Mesothelial cell of epicardium (in vitro differentiated cells): ENCODE results near the gene SETDB1. TPM values are rescaled to one million over a fixed set of nuclear protein-coding genes. Genes with fewer than 3 reads are reported as not detected.
A peak's percentile ranks its signal among the peaks of the same experiment; 100 is the strongest.
"Not testable (repeated sequence)": the region's sequence is repeated elsewhere in the genome, so short reads cannot be mapped to it uniquely, and the experiment has no call there.

Experiments
- DNase-seq, 2 experiments: peaks; one replicate each; pipeline ENCODE4 v3.0.0; 2021; ENCODE audit warnings: low spot score in 2 of 2; ENCODE audit not compliant: unreplicated experiment in 2 of 2
- H3K27ac Mint-ChIP-seq: 2 replicates; pipeline ENCODE4 v1.8.0; 2021; ENCODE audit warnings: mixed read lengths
- H3K27me3 Mint-ChIP-seq: 2 replicates; pipeline ENCODE4 v1.8.0; 2021; ENCODE audit warnings: low read depth, mixed read lengths
- H3K36me3 Mint-ChIP-seq: 2 replicates; pipeline ENCODE4 v1.8.0; 2021; ENCODE audit warnings: mixed read lengths
- H3K4me1 Mint-ChIP-seq: 2 replicates; pipeline ENCODE4 v1.8.0; 2021; ENCODE audit warnings: mixed read lengths
- H3K4me3 Mint-ChIP-seq: 2 replicates; pipeline ENCODE4 v1.8.0; 2021; ENCODE audit warnings: mild to moderate bottlenecking, moderate library complexity, mixed read lengths
- H3K9me3 Mint-ChIP-seq: 2 replicates; pipeline ENCODE4 v1.8.0; 2021; ENCODE audit warnings: mixed read lengths
- CTCF ChIP-seq: fragments of 200-600 bp; sonication (generic); IDR thresholded peaks from one replicate; pipeline ENCODE4 v1.5.0; 2021; ENCODE audit warnings: antibody characterized with exemption; ENCODE audit not compliant: unreplicated experiment
- total RNA-seq: library from RNA; stranded (reverse); gene quantifications from 3 replicates; pipeline ENCODE4 v1.2.1, GENCODE V29; 2021

Gene SETDB1
- total RNA-seq, 1 donor from 2014 or later: 101 TPM

GRCh38 chr1:150922519-150922975, 3.6 kb upstream of the SETDB1 start:
- Mint-ChIP-seq H3K27me3 (no peaks in the 10 kb centered on the region), H3K36me3 (peaks cover 3% of the 10 kb centered on the region), H3K4me3 (no peak overlapping the region), H3K27ac (peak overlapping the region; percentile 65), H3K9me3 (no peaks in the 10 kb centered on the region), H3K4me1 (peaks cover 12% of the 10 kb centered on the region)
- peak; percentile 69 for TF ChIP-seq CTCF
- DNase-seq: peak; percentile 42 to 63

- H3K27me3 Mint-ChIP-seq: no peaks in the 10 kb centered on the region
- H3K36me3 Mint-ChIP-seq: peaks cover 23% of the 10 kb centered on the region
- TF ChIP-seq CTCF: no peak
- H3K4me3 Mint-ChIP-seq: peak overlapping the region; percentile 96
- H3K27ac Mint-ChIP-seq: no peak overlapping the region
- H3K9me3 Mint-ChIP-seq: peaks cover 4% of the 10 kb centered on the region
- DNase-seq: no peak
- peaks cover 17% of the 10 kb centered on the region for H3K4me1 Mint-ChIP-seq
Measured at GRCh38 chr1:150925080-150925479, 1.1 kb upstream of the SETDB1 start.

GRCh38 chr1:150927624-150928023, 1.5 kb downstream of the SETDB1 start:
- peaks cover 11% of the 10 kb centered on the region for H3K9me3 Mint-ChIP-seq
- TF ChIP-seq CTCF: no peak
- H3K4me3 Mint-ChIP-seq: peak overlapping the region; percentile 96
- H3K4me1 Mint-ChIP-seq: peaks cover 17% of the 10 kb centered on the region
- peaks cover 44% of the 10 kb centered on the region for H3K36me3 Mint-ChIP-seq
- H3K27ac Mint-ChIP-seq: no peak overlapping the region
- no peak for DNase-seq
- no peaks in the 10 kb centered on the region for H3K27me3 Mint-ChIP-seq

GRCh38 chr1:150928286-150928685, 2.1 kb downstream of the SETDB1 start:
- no peak for DNase-seq
- no peaks in the 10 kb centered on the region for H3K27me3 Mint-ChIP-seq
- no peak overlapping the region for H3K27ac Mint-ChIP-seq
- H3K4me1 Mint-ChIP-seq: peaks cover 17% of the 10 kb centered on the region
- peaks cover 11% of the 10 kb centered on the region for H3K9me3 Mint-ChIP-seq
- H3K36me3 Mint-ChIP-seq: peaks cover 45% of the 10 kb centered on the region
- no peak for TF ChIP-seq CTCF
- peak overlapping the region; percentile 50 for H3K4me3 Mint-ChIP-seq

GRCh38 chr1:150928775-150929174, 2.6 kb downstream of the SETDB1 start:
- not testable (repeated sequence) for H3K4me3 Mint-ChIP-seq, H3K27me3 Mint-ChIP-seq, DNase-seq, H3K27ac Mint-ChIP-seq
- peaks cover 11% of the 10 kb centered on the region for H3K9me3 Mint-ChIP-seq
- peaks cover 17% of the 10 kb centered on the region for H3K4me1 Mint-ChIP-seq
- H3K36me3 Mint-ChIP-seq: peaks cover 45% of the 10 kb centered on the region

- peaks cover 60% of the 10 kb centered on the region for H3K36me3 Mint-ChIP-seq
- peaks cover 11% of the 10 kb centered on the region for H3K9me3 Mint-ChIP-seq
- no peak overlapping the region for H3K4me3 Mint-ChIP-seq
- TF ChIP-seq CTCF: no peak
- H3K4me1 Mint-ChIP-seq: peaks cover 11% of the 10 kb centered on the region
- DNase-seq: no peak
- no peak overlapping the region for H3K27ac Mint-ChIP-seq
- H3K27me3 Mint-ChIP-seq: no peaks in the 10 kb centered on the region
Measured at GRCh38 chr1:150931773-150932172, 5.6 kb downstream of the SETDB1 start.
